ENCODE data around the gene GLOD5. TPM values are rescaled to one million over a fixed set of nuclear protein-coding genes. Genes with fewer than 3 reads are reported as not detected.

Gene GLOD5
- total RNA-seq, 1 donor from 2014 or later = not detected

DNA sequence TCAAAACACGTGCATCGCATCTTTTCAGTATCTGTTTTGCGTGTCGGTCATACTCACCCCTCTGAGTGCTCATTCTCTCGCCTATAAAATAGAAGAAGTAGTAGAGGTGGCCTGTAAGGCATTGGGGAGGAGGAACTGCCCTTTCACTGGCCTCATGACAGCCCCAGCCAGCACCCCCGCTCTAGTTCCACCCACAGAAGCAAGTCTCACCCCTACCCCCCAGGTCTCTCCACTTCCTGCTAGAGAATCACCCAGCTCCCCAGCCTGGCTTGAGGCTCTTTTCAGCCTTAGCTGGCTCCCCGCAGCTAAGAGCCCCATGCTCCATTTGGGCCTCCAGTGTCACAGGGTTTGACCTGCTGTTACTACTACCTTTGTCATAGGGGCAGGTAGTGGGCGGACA is 52.1 kb downstream of the GLOD5 start:
- Histone ChIP-seq H3K9me3 (no peaks in the 10 kb centered on the region), H3K36me3 (peaks cover 0 to 14% of the 10 kb centered on the region in 2 donors), H3K4me3 (no peak overlapping the region), H3K27me3 (no peaks in the 10 kb centered on the region), H3K4me1 (no peaks in the 10 kb centered on the region), H3K27ac (no peak overlapping the region)
- intact Hi-C loops (cut with DNase I) = no loop called here
- no peak for DNase-seq (ENCODE audit: extremely low spot score in 2 of 2)
- TF ChIP-seq POLR2A (IDR thresholded peaks at IDR 0.05) (no peak), POLR2AphosphoS5 (IDR thresholded peaks at IDR 0.05; ENCODE audit: insufficient read depth in 1 of 2, low read depth in 1 of 2) (no peak)
- TF ChIP-seq, protein P1, sequence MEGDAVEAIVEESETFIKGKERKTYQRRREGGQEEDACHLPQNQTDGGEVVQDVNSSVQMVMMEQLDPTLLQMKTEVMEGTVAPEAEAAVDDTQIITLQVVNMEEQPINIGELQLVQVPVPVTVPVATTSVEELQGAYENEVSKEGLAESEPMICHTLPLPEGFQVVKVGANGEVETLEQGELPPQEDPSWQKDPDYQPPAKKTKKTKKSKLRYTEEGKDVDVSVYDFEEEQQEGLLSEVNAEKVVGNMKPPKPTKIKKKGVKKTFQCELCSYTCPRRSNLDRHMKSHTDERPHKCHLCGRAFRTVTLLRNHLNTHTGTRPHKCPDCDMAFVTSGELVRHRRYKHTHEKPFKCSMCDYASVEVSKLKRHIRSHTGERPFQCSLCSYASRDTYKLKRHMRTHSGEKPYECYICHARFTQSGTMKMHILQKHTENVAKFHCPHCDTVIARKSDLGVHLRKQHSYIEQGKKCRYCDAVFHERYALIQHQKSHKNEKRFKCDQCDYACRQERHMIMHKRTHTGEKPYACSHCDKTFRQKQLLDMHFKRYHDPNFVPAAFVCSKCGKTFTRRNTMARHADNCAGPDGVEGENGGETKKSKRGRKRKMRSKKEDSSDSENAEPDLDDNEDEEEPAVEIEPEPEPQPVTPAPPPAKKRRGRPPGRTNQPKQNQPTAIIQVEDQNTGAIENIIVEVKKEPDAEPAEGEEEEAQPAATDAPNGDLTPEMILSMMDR (IDR thresholded peaks at IDR 0.05) = no peak

DNA sequence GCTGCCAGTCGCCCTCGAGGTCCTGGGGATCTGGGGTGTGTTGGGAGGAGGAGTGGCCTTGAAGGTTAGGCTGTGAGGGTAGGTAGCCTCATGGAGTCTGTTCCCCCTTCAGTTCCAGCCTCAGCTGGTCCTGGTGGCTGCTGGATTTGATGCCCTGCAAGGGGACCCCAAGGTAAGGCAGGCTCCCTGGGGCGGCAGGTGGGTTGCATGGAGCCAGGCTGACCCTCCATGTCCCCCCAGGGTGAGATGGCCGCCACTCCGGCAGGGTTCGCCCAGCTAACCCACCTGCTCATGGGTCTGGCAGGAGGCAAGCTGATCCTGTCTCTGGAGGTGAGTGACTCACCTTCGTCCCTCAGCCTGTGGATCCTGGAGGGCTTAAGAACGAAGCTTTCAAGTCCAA is 53.2 kb downstream of the GLOD5 start:
- Histone ChIP-seq H3K36me3 (peaks cover 0 to 14% of the 10 kb centered on the region in 2 donors), H3K27me3 (no peaks in the 10 kb centered on the region), H3K27ac (no peak overlapping the region), H3K4me1 (no peaks in the 10 kb centered on the region), H3K9me3 (no peaks in the 10 kb centered on the region), H3K4me3 (no peak overlapping the region)
- no peak for DNase-seq (ENCODE audit: extremely low spot score in 2 of 2)
- intact Hi-C loops (cut with DNase I) = no loop called here
- TF ChIP-seq, protein P1 (IDR thresholded peaks at IDR 0.05) = no peak
- no peak for TF ChIP-seq POLR2AphosphoS5 (IDR thresholded peaks at IDR 0.05; ENCODE audit: insufficient read depth in 1 of 2, low read depth in 1 of 2)
- no peak for TF ChIP-seq POLR2A (IDR thresholded peaks at IDR 0.05)

DNA sequence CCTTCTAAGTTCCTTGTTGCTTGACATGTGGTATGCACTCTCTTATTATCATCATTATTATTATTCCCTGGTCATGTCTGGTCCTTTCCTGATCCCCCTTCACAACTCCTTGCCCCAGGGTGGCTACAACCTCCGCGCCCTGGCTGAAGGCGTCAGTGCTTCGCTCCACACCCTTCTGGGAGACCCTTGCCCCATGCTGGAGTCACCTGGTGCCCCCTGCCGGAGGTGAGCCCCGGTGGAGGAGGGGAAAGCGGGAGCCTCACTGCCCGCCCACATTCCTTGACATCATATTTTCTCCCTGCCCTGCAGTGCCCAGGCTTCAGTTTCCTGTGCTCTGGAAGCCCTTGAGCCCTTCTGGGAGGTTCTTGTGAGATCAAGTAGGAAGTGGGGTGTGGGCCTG is 53.7 kb downstream of the GLOD5 start:
- TF ChIP-seq, protein P1 (IDR thresholded peaks at IDR 0.05) = no peak
- TF ChIP-seq POLR2AphosphoS5 (IDR thresholded peaks at IDR 0.05; ENCODE audit: insufficient read depth in 1 of 2, low read depth in 1 of 2) (no peak), POLR2A (IDR thresholded peaks at IDR 0.05) (no peak)
- Histone ChIP-seq H3K36me3 (peaks cover 0 to 14% of the 10 kb centered on the region in 2 donors), H3K4me1 (no peaks in the 10 kb centered on the region), H3K4me3 (no peak overlapping the region), H3K27me3 (no peaks in the 10 kb centered on the region), H3K9me3 (no peaks in the 10 kb centered on the region), H3K27ac (no peak overlapping the region)
- no peak for DNase-seq (ENCODE audit: extremely low spot score in 2 of 2)
- intact Hi-C loops (cut with DNase I) = no loop called here

DNA sequence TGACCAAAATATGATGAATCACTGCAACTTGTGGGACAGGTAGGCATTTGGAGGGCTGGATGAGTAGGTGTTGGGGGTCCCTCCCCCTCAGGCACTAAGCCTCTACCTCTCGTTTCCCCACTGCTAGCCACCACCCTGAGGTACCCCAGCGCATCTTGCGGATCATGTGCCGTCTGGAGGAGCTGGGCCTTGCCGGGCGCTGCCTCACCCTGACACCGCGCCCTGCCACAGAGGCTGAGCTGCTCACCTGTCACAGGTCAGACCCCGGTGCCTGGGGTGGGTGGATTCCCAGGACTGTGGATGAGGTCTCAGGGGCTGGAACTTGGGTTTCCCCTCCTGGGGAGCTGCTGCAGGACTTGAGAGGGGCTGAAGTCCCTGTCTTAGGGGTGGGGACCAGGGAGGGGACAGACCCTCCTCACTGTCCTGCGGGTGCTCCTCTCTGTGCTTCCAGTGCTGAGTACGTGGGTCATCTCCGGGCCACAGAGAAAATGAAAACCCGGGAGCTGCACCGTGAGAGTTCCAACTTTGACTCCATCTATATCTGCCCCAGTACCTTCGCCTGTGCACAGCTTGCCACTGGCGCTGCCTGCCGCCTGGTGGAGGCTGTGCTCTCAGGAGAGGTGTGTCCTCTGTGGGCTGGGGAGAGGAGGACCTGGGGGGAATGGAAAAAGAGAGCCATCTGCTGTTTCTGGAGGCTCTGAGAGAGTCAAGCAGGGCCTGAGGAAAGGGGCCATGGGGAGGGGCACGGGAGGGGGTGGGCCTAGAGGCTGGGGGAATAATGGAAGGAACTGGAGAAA is 54.7 kb downstream of the GLOD5 start:
- Histone ChIP-seq H3K4me3 (no peak overlapping the region), H3K27me3 (no peaks in the 10 kb centered on the region), H3K27ac (no peak overlapping the region), H3K36me3 (peaks cover 0 to 14% of the 10 kb centered on the region in 2 donors), H3K4me1 (no peaks in the 10 kb centered on the region), H3K9me3 (no peaks in the 10 kb centered on the region)
- no peak for DNase-seq (ENCODE audit: extremely low spot score in 2 of 2)
- intact Hi-C loops (cut with DNase I) = no loop called here
- no peak for TF ChIP-seq POLR2A (IDR thresholded peaks at IDR 0.05)
- TF ChIP-seq, protein P1 (IDR thresholded peaks at IDR 0.05) = no peak
- no peak for TF ChIP-seq POLR2AphosphoS5 (IDR thresholded peaks at IDR 0.05; ENCODE audit: insufficient read depth in 1 of 2, low read depth in 1 of 2)

DNA sequence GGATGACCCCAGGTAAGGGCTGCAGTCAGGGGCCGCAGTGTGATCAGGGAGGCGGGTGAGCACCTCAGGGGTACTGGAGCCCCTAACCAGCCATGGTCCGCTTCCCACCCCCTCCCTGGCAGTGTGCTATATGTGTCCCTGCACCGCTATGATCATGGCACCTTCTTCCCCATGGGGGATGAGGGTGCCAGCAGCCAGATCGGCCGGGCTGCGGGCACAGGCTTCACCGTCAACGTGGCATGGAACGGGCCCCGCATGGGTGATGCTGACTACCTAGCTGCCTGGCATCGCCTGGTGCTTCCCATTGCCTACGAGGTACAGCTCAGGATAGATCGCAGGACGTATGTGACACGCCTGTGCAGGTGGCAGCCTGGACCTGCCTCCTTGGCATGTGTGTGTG is 56.6 kb downstream of the GLOD5 start:
- no peaks in the 10 kb centered on the region for H3K9me3 ChIP-seq
- H3K4me3 ChIP-seq = no peak overlapping the region
- H3K4me1 ChIP-seq = no peaks in the 10 kb centered on the region
- intact Hi-C loops (cut with DNase I) = no loop called here
- no peak for DNase-seq (ENCODE audit: extremely low spot score in 2 of 2)
- TF ChIP-seq POLR2A (IDR thresholded peaks at IDR 0.05) (no peak), POLR2AphosphoS5 (IDR thresholded peaks at IDR 0.05; ENCODE audit: insufficient read depth in 1 of 2, low read depth in 1 of 2) (no peak)
- TF ChIP-seq, protein P1 (IDR thresholded peaks at IDR 0.05) = no peak
- no peak overlapping the region for H3K27ac ChIP-seq
- no peaks in the 10 kb centered on the region for H3K27me3 ChIP-seq
- H3K36me3 ChIP-seq = peaks cover 0 to 15% of the 10 kb centered on the region in 2 donors

Measured in vagina (tissue), 2 donors.